ENCODE data around the gene FKBP4. TPM values are rescaled to one million over a fixed set of nuclear protein-coding genes. Genes with fewer than 3 reads are reported as not detected.

The FKBP4 gene
- total and polyA plus RNA-seq, 2 of the 13 experiments (the other 11 are each of a cell fraction or from before 2014, with no cell fraction given), result 25.7 to 66.1 TPM

DNA sequence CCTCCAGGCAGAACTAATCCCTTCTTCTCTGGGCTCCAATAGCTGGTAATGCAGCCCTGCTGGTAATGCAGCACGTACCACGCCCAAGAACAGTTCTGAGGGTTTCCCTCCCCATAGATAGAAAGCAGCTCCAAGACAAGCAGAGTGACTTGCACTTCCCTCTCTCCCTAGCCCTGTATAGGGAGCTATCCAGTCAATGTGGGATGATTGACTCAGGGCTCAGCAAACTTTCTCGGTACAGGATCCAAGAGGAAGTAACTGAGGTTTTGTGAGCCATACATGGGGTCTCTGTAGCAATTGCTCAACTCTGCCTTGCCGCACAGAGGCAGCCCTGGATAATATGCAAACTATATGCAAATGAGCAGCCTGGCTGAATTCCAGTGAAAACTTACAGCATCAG is 15.5 kb upstream of the FKBP4 start:
- H3K27me3 ChIP-seq (ENCODE audit: control insufficient read depth in 1 of 2, insufficient read depth in 2 of 2, low read length in 2 of 2), result peaks cover 1 to 57% of the 10 kb centered on the region in 2 experiments; a peak in 3 of 5 replicates
- ChIA-PET POLR2A (no interaction called here), CTCF (ENCODE audit: low intra/inter-chr PET ratio, low total read pairs) (no interaction called here)
- no peaks in the 10 kb centered on the region for H3K9me3 ChIP-seq (ENCODE audit: low read length)
- H3K9ac ChIP-seq (ENCODE audit: insufficient read depth, low read depth, low read length), result no peak overlapping the region
- no peaks in the 10 kb centered on the region for H4K20me1 ChIP-seq (ENCODE audit: insufficient read depth, low read length)
- H3K36me3 ChIP-seq (replicated peaks in 1 of 2; ENCODE audit: control insufficient read depth in 1 of 2, insufficient read depth in 2 of 2, low read length in 2 of 2), result no peaks in the 10 kb centered on the region
- no peaks in the 10 kb centered on the region for H3K79me2 ChIP-seq (ENCODE audit: insufficient read depth, low read length)
- no peak overlapping the region for H3K4me2 ChIP-seq (ENCODE audit: low read depth, low read length)
- 4% methylated on average over 4 of the region's 4 CpGs for WGBS (ENCODE audit: low lambda C conversion rate)
- H3K27ac ChIP-seq (ENCODE audit: extremely low read length, insufficient read depth, low read length), result no peak overlapping the region
- peaks cover 7% of the 10 kb centered on the region for H3K4me1 ChIP-seq (ENCODE audit: insufficient read depth, low read length)
- in situ Hi-C loops (cut with HindIII; ENCODE audit: extremely low pct_ligation_motif_present, low pct_unique_long_range_greater_than_20kb) (no loop called here), intact Hi-C loops (cut with micrococcal nuclease; ENCODE audit: unreplicated experiment) (no loop called here)
- ATAC-seq (no peak), FAIRE-seq (no peak), DNase-seq (ENCODE audit: low spot score) (no peak)
- no peak overlapping the region for H3K4me3 ChIP-seq (replicated peaks in 1 of 3; ENCODE audit: insufficient read depth in 1 of 3, low read depth in 2 of 3, low read length in 3 of 3)
- no peak overlapping the region for H2AFZ ChIP-seq (ENCODE audit: low read length)
- BruUV-seq (replicated peaks), result no TSS peak
- TF ChIP-seq ZNF136 (CRISPR knock-in tag; IDR thresholded peaks at IDR 0.05; ENCODE audit: low read depth) (no peak), ZNF33B (CRISPR knock-in tag; IDR thresholded peaks at IDR 0.05) (no peak), PTBP1 (IDR thresholded peaks at IDR 0.05; ENCODE audit: low read depth, low read length, poor library complexity, severe bottlenecking) (no peak), ZBTB7B (CRISPR knock-in tag; IDR thresholded peaks at IDR 0.05) (no peak), ATAD3A (CRISPR knock-in tag; IDR thresholded peaks at IDR 0.05) (no peak), MEF2D (CRISPR knock-in tag; IDR thresholded peaks at IDR 0.05) (no peak), NFYC (CRISPR knock-in tag; IDR thresholded peaks at IDR 0.05) (no peak), SMC3 (IDR thresholded peaks at IDR 0.05; ENCODE audit: low read length) (no peak), GATAD1 (CRISPR knock-in tag; IDR thresholded peaks at IDR 0.05) (no peak), PCBP2 (optimal IDR thresholded peaks at IDR 0.05; ENCODE audit: low read depth, low read length, poor library complexity, severe bottlenecking) (no peak), FOXK2 (IDR thresholded peaks at IDR 0.05) (no peak), ZNF101 (CRISPR knock-in tag; IDR thresholded peaks at IDR 0.05; ENCODE audit: borderline replicate concordance, low read depth) (no peak), ZNF124 (CRISPR knock-in tag; IDR thresholded peaks at IDR 0.05) (no peak), YEATS2 (CRISPR knock-in tag; IDR thresholded peaks at IDR 0.05; ENCODE audit: borderline replicate concordance) (no peak), ETV6 (CRISPR knock-in tag; conservative IDR thresholded peaks at IDR 0.05) (no peak)
- TF ChIP-seq, protein P1, sequence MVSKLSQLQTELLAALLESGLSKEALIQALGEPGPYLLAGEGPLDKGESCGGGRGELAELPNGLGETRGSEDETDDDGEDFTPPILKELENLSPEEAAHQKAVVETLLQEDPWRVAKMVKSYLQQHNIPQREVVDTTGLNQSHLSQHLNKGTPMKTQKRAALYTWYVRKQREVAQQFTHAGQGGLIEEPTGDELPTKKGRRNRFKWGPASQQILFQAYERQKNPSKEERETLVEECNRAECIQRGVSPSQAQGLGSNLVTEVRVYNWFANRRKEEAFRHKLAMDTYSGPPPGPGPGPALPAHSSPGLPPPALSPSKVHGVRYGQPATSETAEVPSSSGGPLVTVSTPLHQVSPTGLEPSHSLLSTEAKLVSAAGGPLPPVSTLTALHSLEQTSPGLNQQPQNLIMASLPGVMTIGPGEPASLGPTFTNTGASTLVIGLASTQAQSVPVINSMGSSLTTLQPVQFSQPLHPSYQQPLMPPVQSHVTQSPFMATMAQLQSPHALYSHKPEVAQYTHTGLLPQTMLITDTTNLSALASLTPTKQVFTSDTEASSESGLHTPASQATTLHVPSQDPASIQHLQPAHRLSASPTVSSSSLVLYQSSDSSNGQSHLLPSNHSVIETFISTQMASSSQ (IDR thresholded peaks at IDR 0.05; ENCODE audit: low read depth), result no peak
- TF ChIP-seq, protein P1 (CRISPR knock-in tag; IDR thresholded peaks at IDR 0.05; ENCODE audit: borderline replicate concordance), result no peak
- TF ChIP-seq, protein P2, sequence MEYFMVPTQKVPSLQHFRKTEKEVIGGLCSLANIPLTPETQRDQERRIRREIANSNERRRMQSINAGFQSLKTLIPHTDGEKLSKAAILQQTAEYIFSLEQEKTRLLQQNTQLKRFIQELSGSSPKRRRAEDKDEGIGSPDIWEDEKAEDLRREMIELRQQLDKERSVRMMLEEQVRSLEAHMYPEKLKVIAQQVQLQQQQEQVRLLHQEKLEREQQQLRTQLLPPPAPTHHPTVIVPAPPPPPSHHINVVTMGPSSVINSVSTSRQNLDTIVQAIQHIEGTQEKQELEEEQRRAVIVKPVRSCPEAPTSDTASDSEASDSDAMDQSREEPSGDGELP (IDR thresholded peaks at IDR 0.05; ENCODE audit: borderline replicate concordance, low read depth), result no peak
- TF ChIP-seq, protein P3, sequence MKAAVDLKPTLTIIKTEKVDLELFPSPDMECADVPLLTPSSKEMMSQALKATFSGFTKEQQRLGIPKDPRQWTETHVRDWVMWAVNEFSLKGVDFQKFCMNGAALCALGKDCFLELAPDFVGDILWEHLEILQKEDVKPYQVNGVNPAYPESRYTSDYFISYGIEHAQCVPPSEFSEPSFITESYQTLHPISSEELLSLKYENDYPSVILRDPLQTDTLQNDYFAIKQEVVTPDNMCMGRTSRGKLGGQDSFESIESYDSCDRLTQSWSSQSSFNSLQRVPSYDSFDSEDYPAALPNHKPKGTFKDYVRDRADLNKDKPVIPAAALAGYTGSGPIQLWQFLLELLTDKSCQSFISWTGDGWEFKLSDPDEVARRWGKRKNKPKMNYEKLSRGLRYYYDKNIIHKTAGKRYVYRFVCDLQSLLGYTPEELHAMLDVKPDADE (CRISPR knock-in tag; IDR thresholded peaks at IDR 0.05), result no peak
- TF ChIP-seq, protein P4, sequence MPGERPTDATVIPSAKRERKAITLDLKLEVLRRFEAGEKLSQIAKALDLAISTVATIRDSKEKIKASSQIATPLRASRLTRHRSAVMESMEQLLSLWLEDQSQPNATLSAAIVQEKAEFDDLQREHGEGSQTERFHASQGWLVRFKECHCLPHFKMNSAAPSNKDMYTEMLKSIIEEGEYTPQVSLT (CRISPR knock-in tag; IDR thresholded peaks at IDR 0.05; ENCODE audit: borderline replicate concordance, low read depth), result no peak

Data from HepG2 (cell line).